ENCODE data around the gene CCDC187. TPM values are rescaled to one million over a fixed set of nuclear protein-coding genes. Genes with fewer than 3 reads are reported as not detected.

CCDC187 gene
- total RNA-seq, 2 experiments from 2014 or later: 0.07 TPM; not detected in 1

- Mint-ChIP-seq H3K36me3 (ENCODE audit: low read depth) (no peaks in the 10 kb centered on the region), H3K27me3 (no peaks in the 10 kb centered on the region), H3K4me3 (no peak overlapping the region), H3K4me1 (ENCODE audit: low read depth) (no peaks in the 10 kb centered on the region), H3K27ac (no peak overlapping the region), H3K9me3 (no peaks in the 10 kb centered on the region)
- intact Hi-C loops (cut with micrococcal nuclease): no loop called here
- no peak for ATAC-seq
- no peak for DNase-seq
- TF ChIP-seq CTCF (IDR thresholded peaks at IDR 0.05): no peak
- POLR2A ChIA-PET: no interaction called here
- CTCF ChIA-PET: no interaction called here
These were observed 33.0 kb upstream of the CCDC187 start for GRCh38 chr9:136336881-136337280.

- Mint-ChIP-seq H3K36me3 (ENCODE audit: low read depth) (no peaks in the 10 kb centered on the region), H3K4me3 (no peak overlapping the region), H3K4me1 (ENCODE audit: low read depth) (no peaks in the 10 kb centered on the region), H3K9me3 (no peaks in the 10 kb centered on the region), H3K27ac (no peak overlapping the region), H3K27me3 (no peaks in the 10 kb centered on the region)
- ChIA-PET CTCF (no interaction called here), POLR2A (no interaction called here)
- no peak for ATAC-seq
- no peak for TF ChIP-seq CTCF (IDR thresholded peaks at IDR 0.05)
- intact Hi-C loops (cut with micrococcal nuclease): no loop called here
- no peak for DNase-seq
These were observed 32.4 kb upstream of the CCDC187 start for GRCh38 chr9:136336156-136336870.

- DNase-seq: no peak
- ChIA-PET CTCF (no interaction called here), POLR2A (no interaction called here)
- no peaks in the 10 kb centered on the region for H3K27me3 Mint-ChIP-seq
- TF ChIP-seq CTCF (IDR thresholded peaks at IDR 0.05): no peak
- no peak for ATAC-seq
- no peak overlapping the region for H3K4me3 Mint-ChIP-seq
- no peaks in the 10 kb centered on the region for H3K36me3 Mint-ChIP-seq (ENCODE audit: low read depth)
- intact Hi-C loops (cut with micrococcal nuclease): no loop called here
- no peaks in the 10 kb centered on the region for H3K4me1 Mint-ChIP-seq (ENCODE audit: low read depth)
- no peak overlapping the region for H3K27ac Mint-ChIP-seq
- no peaks in the 10 kb centered on the region for H3K9me3 Mint-ChIP-seq
These were observed 31.6 kb upstream of the CCDC187 start for GRCh38 chr9:136335296-136336155.

DNA sequence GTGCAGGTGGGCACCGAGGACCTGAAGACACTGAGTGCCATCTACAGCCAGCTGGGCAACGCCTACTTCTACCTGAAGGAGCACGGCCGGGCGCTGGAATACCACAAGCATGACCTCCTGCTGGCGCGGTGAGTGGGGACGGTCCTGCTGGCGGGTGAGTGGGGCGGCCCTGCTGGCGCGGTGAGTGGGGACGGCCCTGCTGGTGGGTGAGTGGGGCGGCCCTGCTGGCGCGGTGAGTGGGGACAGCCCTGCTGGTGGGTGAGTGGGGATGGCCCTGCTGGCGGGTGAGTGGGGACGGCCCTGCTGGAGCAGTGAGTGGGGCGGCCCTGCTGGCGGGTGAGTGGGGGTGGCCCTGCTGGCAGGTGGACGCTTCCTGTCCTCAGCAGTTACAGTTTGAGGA is 30.6 kb upstream of the CCDC187 start:
- no peaks in the 10 kb centered on the region for H3K4me1 Mint-ChIP-seq (ENCODE audit: low read depth)
- intact Hi-C loops (cut with micrococcal nuclease): no loop called here
- no peak overlapping the region for H3K4me3 Mint-ChIP-seq
- no peak for ATAC-seq
- H3K27me3 Mint-ChIP-seq: no peaks in the 10 kb centered on the region
- no peaks in the 10 kb centered on the region for H3K9me3 Mint-ChIP-seq
- ChIA-PET CTCF (no interaction called here), POLR2A (no interaction called here)
- DNase-seq: no peak
- H3K36me3 Mint-ChIP-seq (ENCODE audit: low read depth): no peaks in the 10 kb centered on the region
- H3K27ac Mint-ChIP-seq: no peak overlapping the region
- no peak for TF ChIP-seq CTCF (IDR thresholded peaks at IDR 0.05)

- TF ChIP-seq CTCF (IDR thresholded peaks at IDR 0.05): no peak
- ChIA-PET POLR2A (no interaction called here), CTCF (no interaction called here)
- H3K36me3 Mint-ChIP-seq (ENCODE audit: low read depth): no peaks in the 10 kb centered on the region
- H3K27ac Mint-ChIP-seq: no peak overlapping the region
- no peaks in the 10 kb centered on the region for H3K9me3 Mint-ChIP-seq
- no peaks in the 10 kb centered on the region for H3K27me3 Mint-ChIP-seq
- ATAC-seq (no peak), DNase-seq (no peak)
- intact Hi-C loops (cut with micrococcal nuclease): no loop called here
- H3K4me3 Mint-ChIP-seq: no peak overlapping the region
- H3K4me1 Mint-ChIP-seq (ENCODE audit: low read depth): peaks cover 4% of the 10 kb centered on the region
These were observed 29.6 kb upstream of the CCDC187 start for GRCh38 chr9:136333486-136333885.
